ENCODE measurements around the gene SLC12A7.

The SLC12A7 gene

GRCh38 chr5:1045960-1046560 is 65.8 kb downstream of the SLC12A7 start:
- no peak for DNase-seq

GRCh38 chr5:1044117-1044516 is 67.7 kb downstream of the SLC12A7 start:
- no peak for DNase-seq

GRCh38 chr5:1043327-1043726 is 68.5 kb downstream of the SLC12A7 start:
- no peak for DNase-seq

GRCh38 chr5:1042626-1043025 is 69.2 kb downstream of the SLC12A7 start:
- no peak for DNase-seq

GRCh38 chr5:1041225-1042143 is 70.4 kb downstream of the SLC12A7 start:
- DNase-seq = no peak

GRCh38 chr5:1040571-1040970 is 71.3 kb downstream of the SLC12A7 start:
- no peak for DNase-seq

- no peak for DNase-seq
These were observed 72.1 kb downstream of the SLC12A7 start for GRCh38 chr5:1039706-1040260.

- DNase-seq = no peak
These were observed 72.7 kb downstream of the SLC12A7 start for GRCh38 chr5:1039210-1039548.

- no peak for DNase-seq
These were observed 73.2 kb downstream of the SLC12A7 start for GRCh38 chr5:1038417-1039209.

GRCh38 chr5:1037671-1038416 is 74.0 kb downstream of the SLC12A7 start:
- DNase-seq = no peak

- no peak for DNase-seq
These were observed 74.7 kb downstream of the SLC12A7 start for GRCh38 chr5:1037123-1037670.

GRCh38 chr5:1036504-1037122 is 75.2 kb downstream of the SLC12A7 start:
- DNase-seq = no peak

- DNase-seq = no peak
These were observed 76.2 kb downstream of the SLC12A7 start for GRCh38 chr5:1035421-1036405.

GRCh38 chr5:1034986-1035385 is 76.9 kb downstream of the SLC12A7 start:
- DNase-seq = no peak

GRCh38 chr5:1034421-1034905 is 77.4 kb downstream of the SLC12A7 start:
- no peak for DNase-seq

- DNase-seq = no peak
These were observed 78.0 kb downstream of the SLC12A7 start for GRCh38 chr5:1033606-1034420.

- DNase-seq = no peak
These were observed 78.7 kb downstream of the SLC12A7 start for GRCh38 chr5:1033178-1033577.

GRCh38 chr5:1032551-1033027 is 79.3 kb downstream of the SLC12A7 start:
- DNase-seq = no peak

GRCh38 chr5:1032011-1032410 is 79.9 kb downstream of the SLC12A7 start:
- DNase-seq = no peak
